ENCODE measurements around the gene SETBP1. TPM values are rescaled to one million over a fixed set of nuclear protein-coding genes. Genes with fewer than 3 reads are reported as not detected.

SETBP1 gene
- total RNA-seq, 1 experiment from 2014 or later, result 14.0 TPM

DNA sequence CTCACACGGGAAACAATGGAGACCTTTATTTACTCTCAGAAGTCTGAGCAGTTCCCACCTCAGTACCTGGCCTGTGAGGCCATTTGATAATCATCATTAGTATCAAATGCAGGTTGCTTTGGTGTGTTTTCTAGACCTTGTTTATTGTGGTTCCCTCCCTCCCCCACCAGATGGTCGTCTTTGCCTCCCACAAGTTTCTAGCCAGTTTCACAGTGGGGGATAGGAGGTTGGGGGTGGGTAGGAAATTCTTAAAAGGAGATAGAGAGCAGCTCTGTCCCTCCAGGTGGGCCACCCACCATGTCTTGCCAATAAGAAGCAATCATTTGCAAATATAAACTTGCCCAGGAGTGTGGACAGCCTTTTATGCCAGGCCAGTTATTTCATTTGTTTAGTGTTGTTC is 31.3 kb downstream of the SETBP1 start:
- ChIA-PET CTCF (no interaction called here), POLR2A (ENCODE audit: low non-redundant PET) (no interaction called here)
- peaks cover 5% of the 10 kb centered on the region for H3K4me1 ChIP-seq (ENCODE audit: insufficient read depth, low read length, poor library complexity, severe bottlenecking)
- H3K9me3 ChIP-seq (ENCODE audit: low read depth, low read length, poor library complexity, severe bottlenecking), result no peaks in the 10 kb centered on the region
- H3K4me3 ChIP-seq (ENCODE audit: low read depth, low read length, poor library complexity, severe bottlenecking), result no peak overlapping the region
- no TSS peak for BruUV-seq (replicated peaks)
- intact Hi-C loops (cut with micrococcal nuclease; ENCODE audit: unreplicated experiment), result no loop called here
- no peaks in the 10 kb centered on the region for H3K27me3 ChIP-seq (replicated peaks; ENCODE audit: insufficient read depth, low read depth, low read length, poor library complexity)
- no peak overlapping the region for H3K27ac ChIP-seq (ENCODE audit: low read depth, low read length, poor library complexity, severe bottlenecking)
- no peaks in the 10 kb centered on the region for H3K36me3 ChIP-seq (ENCODE audit: insufficient read depth, low read length, poor library complexity, severe bottlenecking)
- TF ChIP-seq EZH2 (IDR thresholded peaks at IDR 0.05; ENCODE audit: borderline replicate concordance, low read depth, low read length, poor library complexity, severe bottlenecking) (no peak), CTCF (conservative IDR thresholded peaks at IDR 0.05; ENCODE audit: low read depth, low read length) (no peak)
- no peak for DNase-seq (ENCODE audit: low spot score)

- BruUV-seq (replicated peaks), result no TSS peak
- CTCF ChIA-PET, result no interaction called here
- H3K27ac ChIP-seq (ENCODE audit: low read depth, low read length, poor library complexity, severe bottlenecking), result no peak overlapping the region
Measured at GRCh38 chr18:44713435-44713834, 32.7 kb downstream of the SETBP1 start.

DNA sequence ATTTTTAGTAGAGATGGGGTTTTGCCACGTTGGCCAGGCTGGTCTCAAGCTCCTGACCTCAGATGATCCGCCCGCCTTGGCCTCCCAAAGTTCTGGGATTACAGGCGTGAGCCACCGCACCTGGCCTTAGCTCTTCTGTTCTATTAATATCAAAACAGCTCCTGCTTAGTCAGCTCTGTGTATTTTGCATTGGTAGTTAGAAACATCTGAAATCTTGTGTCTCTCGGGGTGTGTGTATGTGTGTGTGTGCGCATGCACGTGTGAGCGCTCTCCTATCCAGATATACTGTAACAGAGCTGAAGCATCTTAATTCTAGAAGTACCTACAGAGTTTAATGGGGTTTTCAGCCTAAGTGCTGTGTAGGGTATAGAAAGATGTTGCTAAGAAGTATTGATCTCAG is 33.7 kb downstream of the SETBP1 start:
- ChIA-PET CTCF (no interaction called here), POLR2A (ENCODE audit: low non-redundant PET) (interaction anchor here (0.5 kb wide), 1 partner anchor 168 kb away, joined by 3 read pairs; no protein-coding TSS in a partner anchor)
- Histone ChIP-seq H3K27me3 (replicated peaks; ENCODE audit: insufficient read depth, low read depth, low read length, poor library complexity) (no peaks in the 10 kb centered on the region), H3K9me3 (ENCODE audit: low read depth, low read length, poor library complexity, severe bottlenecking) (no peaks in the 10 kb centered on the region), H3K36me3 (ENCODE audit: insufficient read depth, low read length, poor library complexity, severe bottlenecking) (no peaks in the 10 kb centered on the region), H3K4me1 (ENCODE audit: insufficient read depth, low read length, poor library complexity, severe bottlenecking) (peaks cover 5% of the 10 kb centered on the region), H3K4me3 (ENCODE audit: low read depth, low read length, poor library complexity, severe bottlenecking) (no peak overlapping the region), H3K27ac (ENCODE audit: low read depth, low read length, poor library complexity, severe bottlenecking) (no peak overlapping the region)
- no peak for TF ChIP-seq EZH2 (IDR thresholded peaks at IDR 0.05; ENCODE audit: borderline replicate concordance, low read depth, low read length, poor library complexity, severe bottlenecking)
- TF ChIP-seq CTCF (conservative IDR thresholded peaks at IDR 0.05; ENCODE audit: low read depth, low read length), result no peak
- intact Hi-C loops (cut with micrococcal nuclease; ENCODE audit: unreplicated experiment), result no loop called here
- no peak for DNase-seq (ENCODE audit: low spot score)
- BruUV-seq (replicated peaks), result no TSS peak

More at GRCh38 chr18:44713435-44713834, 32.7 kb downstream of the SETBP1 start:
- H3K27me3 ChIP-seq (replicated peaks; ENCODE audit: insufficient read depth, low read depth, low read length, poor library complexity), result no peaks in the 10 kb centered on the region
- H3K4me3 ChIP-seq (ENCODE audit: low read depth, low read length, poor library complexity, severe bottlenecking), result no peak overlapping the region
- intact Hi-C loops (cut with micrococcal nuclease; ENCODE audit: unreplicated experiment), result no loop called here
- H3K36me3 ChIP-seq (ENCODE audit: insufficient read depth, low read length, poor library complexity, severe bottlenecking), result no peaks in the 10 kb centered on the region
- POLR2A ChIA-PET (ENCODE audit: low non-redundant PET), result no interaction called here
- TF ChIP-seq CTCF (conservative IDR thresholded peaks at IDR 0.05; ENCODE audit: low read depth, low read length) (no peak), EZH2 (IDR thresholded peaks at IDR 0.05; ENCODE audit: borderline replicate concordance, low read depth, low read length, poor library complexity, severe bottlenecking) (no peak)
- H3K9me3 ChIP-seq (ENCODE audit: low read depth, low read length, poor library complexity, severe bottlenecking), result no peaks in the 10 kb centered on the region
- DNase-seq (ENCODE audit: low spot score), result no peak
- H3K4me1 ChIP-seq (ENCODE audit: insufficient read depth, low read length, poor library complexity, severe bottlenecking), result peaks cover 5% of the 10 kb centered on the region
